Neural cell (in vitro differentiated cells): ENCODE measurements around the gene IP6K3. TPM values are rescaled to one million over a fixed set of nuclear protein-coding genes. Genes with fewer than 3 reads are reported as not detected.

Source experiments
- H2AFZ ChIP-seq: fragments of 200-600, 300-800 bp; sonication (generic), shearing (Covaris generic); 2 replicates; pipeline ENCODE4 v1.6.0; 2014; ENCODE audit warnings: low read depth, mild to moderate bottlenecking, antibody characterized with exemption, low read length, moderate library complexity
- H3F3A ChIP-seq: fragments of 200-600 bp; shearing (Covaris generic); 2 replicates; pipeline ENCODE4 v1.6.1; 2016; ENCODE audit warnings: mild to moderate bottlenecking, moderate library complexity, mixed read lengths, antibody characterized with exemption, low read length; ENCODE audit not compliant: insufficient read depth, poor library complexity, severe bottlenecking
- H3K27ac ChIP-seq: fragments of 200-600, 300-800 bp; sonication (generic), shearing (Covaris generic); 2 replicates; pipeline ENCODE4 v1.5.1; 2014; ENCODE audit warnings: mild to moderate bottlenecking, low read length, moderate library complexity
- H3K27me3 ChIP-seq: fragments of 300-800, 200-600 bp; sonication (generic), shearing (Covaris generic); 2 replicates; pipeline ENCODE4 v1.6.0; 2014; ENCODE audit warnings: mild to moderate bottlenecking, low read depth, low read length, moderate library complexity; ENCODE audit not compliant: insufficient read depth
- H3K36me3 ChIP-seq: fragments of 300-800, 200-600 bp; sonication (generic), shearing (Covaris generic); 2 replicates; pipeline ENCODE4 v1.5.1; 2014; ENCODE audit warnings: mild to moderate bottlenecking, antibody characterized with exemption, low read length, moderate library complexity; ENCODE audit not compliant: insufficient read depth
- H3K4me2 ChIP-seq: fragments of 300-800, 200-600 bp; sonication (generic), shearing (Covaris generic); 2 replicates; pipeline ENCODE4 v1.6.0; 2014; ENCODE audit warnings: mild to moderate bottlenecking, low read length
- H3K4me3 ChIP-seq: fragments of 300-800, 200-600 bp; sonication (generic), shearing (Covaris generic); 2 replicates; pipeline ENCODE4 v1.5.1; 2014; ENCODE audit warnings: mild to moderate bottlenecking, low read length, moderate library complexity
- H3K79me2 ChIP-seq: fragments of 200-600 bp; shearing (Covaris generic); replicated peaks from 2 replicates; pipeline ENCODE4 v1.6.0; 2014; ENCODE audit warnings: mild to moderate bottlenecking, low read length, moderate library complexity; ENCODE audit not compliant: insufficient read depth
- H3K9ac ChIP-seq: fragments of 300-800, 200-600 bp; sonication (generic), shearing (Covaris generic); 2 replicates; pipeline ENCODE4 v1.6.1; 2016; ENCODE audit warnings: mild to moderate bottlenecking, low read length, mixed read lengths
- H3K9me2 ChIP-seq: fragments of 200-600 bp; shearing (Covaris generic); 2 replicates; pipeline ENCODE4 v1.6.1; 2016; ENCODE audit warnings: mild to moderate bottlenecking, low read length, mixed read lengths; ENCODE audit not compliant: insufficient read depth
- H3K9me3 ChIP-seq: fragments of 200-600, 300-800 bp; sonication (generic), shearing (Covaris generic); 2 replicates; pipeline ENCODE4 v1.6.1; 2016; ENCODE audit warnings: mild to moderate bottlenecking, mixed run types, low read length, moderate library complexity, mixed read lengths
- H4K20me1 ChIP-seq: fragments of 200-600 bp; shearing (Covaris generic); 2 replicates; pipeline ENCODE4 v1.6.1; 2016; ENCODE audit warnings: mild to moderate bottlenecking, mixed run types; ENCODE audit not compliant: insufficient read depth
- EP300 ChIP-seq: fragments of 450-650 bp; conservative IDR thresholded peaks from 2 replicates; pipeline ENCODE4 v1.6.1; 2014; ENCODE audit warnings: antibody characterized with exemption, mild to moderate bottlenecking, moderate library complexity; ENCODE audit not compliant: poor library complexity, severe bottlenecking
- EZH2 ChIP-seq: fragments of 200-600, 300-800 bp; shearing (Covaris generic), sonication (generic); IDR thresholded peaks from 2 replicates; pipeline ENCODE4 v1.6.1; 2014; ENCODE audit warnings: antibody characterized with exemption, low read length, borderline replicate concordance, mild to moderate bottlenecking; ENCODE audit not compliant: insufficient read depth, poor library complexity, severe bottlenecking
- MXI1 ChIP-seq: fragments of 450-650 bp; conservative IDR thresholded peaks from 2 replicates; pipeline ENCODE4 v1.6.1; 2014; ENCODE audit warnings: antibody characterized with exemption, mild to moderate bottlenecking; ENCODE audit not compliant: poor library complexity, severe bottlenecking
- POLR2AphosphoS5 ChIP-seq: IDR thresholded peaks from 2 replicates; pipeline ENCODE4 v1.6.1; 2012
- RAD21 ChIP-seq: fragments of 450-650 bp; conservative IDR thresholded peaks from 2 replicates; pipeline ENCODE4 v1.6.1; 2014; ENCODE audit warnings: antibody characterized with exemption, mild to moderate bottlenecking, moderate library complexity
- SMC3 ChIP-seq: fragments of 450-650 bp; conservative IDR thresholded peaks from 2 replicates; pipeline ENCODE4 v1.6.1; 2014; ENCODE audit warnings: antibody characterized with exemption, mild to moderate bottlenecking, moderate library complexity; ENCODE audit not compliant: poor library complexity
- TAF1 ChIP-seq: IDR thresholded peaks from 2 replicates; pipeline ENCODE4 v1.6.1; 2012; ENCODE audit warnings: low read depth
- polyA plus RNA-seq: library from polyadenylated mRNA; depleted of rRNA; stranded (reverse); fragments of >200 nt; gene quantifications from 2 replicates; pipeline ENCODE4 v1.2.3, GENCODE V29; 2014
- TF ChIP-seq, protein P1 (sequence below): fragments of 450-650 bp; IDR thresholded peaks from 2 replicates; pipeline ENCODE4 v1.5.1; 2014; ENCODE audit warnings: antibody characterized with exemption, mild to moderate bottlenecking, moderate library complexity; ENCODE audit not compliant: poor library complexity, severe bottlenecking
- TF ChIP-seq, protein P2 (sequence below): IDR thresholded peaks from 2 replicates; pipeline ENCODE4 v1.6.1; 2012; ENCODE audit warnings: borderline replicate concordance

IP6K3 gene
- polyA plus RNA-seq, 1 donor from 2014 or later: not detected

DNA sequence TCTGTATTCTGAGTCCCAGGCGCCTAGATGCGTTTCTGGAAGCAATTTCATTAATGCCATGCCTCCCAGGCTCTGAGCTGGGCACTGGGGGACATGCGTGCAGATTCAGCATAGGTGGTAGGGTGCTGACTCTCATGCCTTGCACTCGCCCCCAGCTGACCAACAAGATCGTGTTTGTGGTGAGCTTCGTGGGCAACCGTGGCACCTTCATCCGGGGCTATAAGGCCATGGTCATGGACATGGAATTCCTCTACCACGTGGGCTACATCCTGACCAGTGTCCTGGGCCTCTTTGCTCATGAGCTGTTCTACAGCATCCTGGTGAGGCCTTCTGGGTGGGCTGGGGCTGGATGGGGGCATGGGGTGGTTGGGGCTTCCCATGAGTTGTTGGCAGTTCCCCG is 56.8 kb downstream of the IP6K3 start:
- no peaks in the 10 kb centered on the region for H4K20me1 ChIP-seq
- H3K79me2 ChIP-seq: no peaks in the 10 kb centered on the region
- no peaks in the 10 kb centered on the region for H3K36me3 ChIP-seq
- no peak for TF ChIP-seq TAF1
- no peak for TF ChIP-seq MXI1
- no peak for TF ChIP-seq EP300
- TF ChIP-seq, protein P1, sequence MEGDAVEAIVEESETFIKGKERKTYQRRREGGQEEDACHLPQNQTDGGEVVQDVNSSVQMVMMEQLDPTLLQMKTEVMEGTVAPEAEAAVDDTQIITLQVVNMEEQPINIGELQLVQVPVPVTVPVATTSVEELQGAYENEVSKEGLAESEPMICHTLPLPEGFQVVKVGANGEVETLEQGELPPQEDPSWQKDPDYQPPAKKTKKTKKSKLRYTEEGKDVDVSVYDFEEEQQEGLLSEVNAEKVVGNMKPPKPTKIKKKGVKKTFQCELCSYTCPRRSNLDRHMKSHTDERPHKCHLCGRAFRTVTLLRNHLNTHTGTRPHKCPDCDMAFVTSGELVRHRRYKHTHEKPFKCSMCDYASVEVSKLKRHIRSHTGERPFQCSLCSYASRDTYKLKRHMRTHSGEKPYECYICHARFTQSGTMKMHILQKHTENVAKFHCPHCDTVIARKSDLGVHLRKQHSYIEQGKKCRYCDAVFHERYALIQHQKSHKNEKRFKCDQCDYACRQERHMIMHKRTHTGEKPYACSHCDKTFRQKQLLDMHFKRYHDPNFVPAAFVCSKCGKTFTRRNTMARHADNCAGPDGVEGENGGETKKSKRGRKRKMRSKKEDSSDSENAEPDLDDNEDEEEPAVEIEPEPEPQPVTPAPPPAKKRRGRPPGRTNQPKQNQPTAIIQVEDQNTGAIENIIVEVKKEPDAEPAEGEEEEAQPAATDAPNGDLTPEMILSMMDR: no peak
- TF ChIP-seq EZH2: no peak
- no peak for TF ChIP-seq SMC3
- TF ChIP-seq, protein P2, sequence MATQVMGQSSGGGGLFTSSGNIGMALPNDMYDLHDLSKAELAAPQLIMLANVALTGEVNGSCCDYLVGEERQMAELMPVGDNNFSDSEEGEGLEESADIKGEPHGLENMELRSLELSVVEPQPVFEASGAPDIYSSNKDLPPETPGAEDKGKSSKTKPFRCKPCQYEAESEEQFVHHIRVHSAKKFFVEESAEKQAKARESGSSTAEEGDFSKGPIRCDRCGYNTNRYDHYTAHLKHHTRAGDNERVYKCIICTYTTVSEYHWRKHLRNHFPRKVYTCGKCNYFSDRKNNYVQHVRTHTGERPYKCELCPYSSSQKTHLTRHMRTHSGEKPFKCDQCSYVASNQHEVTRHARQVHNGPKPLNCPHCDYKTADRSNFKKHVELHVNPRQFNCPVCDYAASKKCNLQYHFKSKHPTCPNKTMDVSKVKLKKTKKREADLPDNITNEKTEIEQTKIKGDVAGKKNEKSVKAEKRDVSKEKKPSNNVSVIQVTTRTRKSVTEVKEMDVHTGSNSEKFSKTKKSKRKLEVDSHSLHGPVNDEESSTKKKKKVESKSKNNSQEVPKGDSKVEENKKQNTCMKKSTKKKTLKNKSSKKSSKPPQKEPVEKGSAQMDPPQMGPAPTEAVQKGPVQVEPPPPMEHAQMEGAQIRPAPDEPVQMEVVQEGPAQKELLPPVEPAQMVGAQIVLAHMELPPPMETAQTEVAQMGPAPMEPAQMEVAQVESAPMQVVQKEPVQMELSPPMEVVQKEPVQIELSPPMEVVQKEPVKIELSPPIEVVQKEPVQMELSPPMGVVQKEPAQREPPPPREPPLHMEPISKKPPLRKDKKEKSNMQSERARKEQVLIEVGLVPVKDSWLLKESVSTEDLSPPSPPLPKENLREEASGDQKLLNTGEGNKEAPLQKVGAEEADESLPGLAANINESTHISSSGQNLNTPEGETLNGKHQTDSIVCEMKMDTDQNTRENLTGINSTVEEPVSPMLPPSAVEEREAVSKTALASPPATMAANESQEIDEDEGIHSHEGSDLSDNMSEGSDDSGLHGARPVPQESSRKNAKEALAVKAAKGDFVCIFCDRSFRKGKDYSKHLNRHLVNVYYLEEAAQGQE: no peak
- no peak for TF ChIP-seq RAD21
- no peak for TF ChIP-seq POLR2AphosphoS5
- H2AFZ ChIP-seq: no peak overlapping the region
- H3K4me3 ChIP-seq: no peak overlapping the region
- H3K9ac ChIP-seq: no peak overlapping the region
- H3K9me2 ChIP-seq: no peaks in the 10 kb centered on the region
- H3K9me3 ChIP-seq: no peaks in the 10 kb centered on the region
- no peaks in the 10 kb centered on the region for H3F3A ChIP-seq
- H3K27ac ChIP-seq: no peak overlapping the region
- H3K4me2 ChIP-seq: no peak overlapping the region
- no peaks in the 10 kb centered on the region for H3K27me3 ChIP-seq

DNA sequence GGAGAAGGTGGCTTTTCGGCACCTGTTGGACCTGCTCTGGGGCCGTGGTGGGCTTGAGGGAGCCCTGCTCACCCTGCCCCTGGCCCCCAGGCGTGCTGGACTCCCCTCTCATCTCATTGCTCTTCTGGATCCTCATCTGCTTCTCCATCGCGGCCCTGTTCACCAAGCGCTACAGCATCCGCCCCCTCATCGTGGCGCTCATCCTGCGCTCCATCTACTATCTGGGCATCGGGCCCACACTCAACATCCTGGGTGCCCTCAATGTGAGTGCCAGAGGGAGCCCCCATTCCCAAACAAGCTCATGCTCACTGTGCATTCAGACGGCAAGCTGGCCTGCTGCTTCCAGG is 57.6 kb downstream of the IP6K3 start:
- Histone ChIP-seq H3K79me2 (no peaks in the 10 kb centered on the region), H3K36me3 (no peaks in the 10 kb centered on the region), H3K9me2 (no peaks in the 10 kb centered on the region), H3K27me3 (no peaks in the 10 kb centered on the region), H3K9ac (no peak overlapping the region), H4K20me1 (no peaks in the 10 kb centered on the region), H3K27ac (no peak overlapping the region), H3K4me2 (no peak overlapping the region), H3F3A (no peaks in the 10 kb centered on the region), H2AFZ (no peak overlapping the region), H3K9me3 (no peaks in the 10 kb centered on the region), H3K4me3 (no peak overlapping the region)
- no peak for TF ChIP-seq RAD21
- no peak for TF ChIP-seq MXI1
- no peak for TF ChIP-seq EP300
